ENCODE data around the gene AP3D1. TPM values are rescaled to one million over a fixed set of nuclear protein-coding genes. Genes with fewer than 3 reads are reported as not detected.

The AP3D1 gene
- total and polyA plus RNA-seq, 10 donors: 32.8 to 112 (median 96.2) TPM

DNA sequence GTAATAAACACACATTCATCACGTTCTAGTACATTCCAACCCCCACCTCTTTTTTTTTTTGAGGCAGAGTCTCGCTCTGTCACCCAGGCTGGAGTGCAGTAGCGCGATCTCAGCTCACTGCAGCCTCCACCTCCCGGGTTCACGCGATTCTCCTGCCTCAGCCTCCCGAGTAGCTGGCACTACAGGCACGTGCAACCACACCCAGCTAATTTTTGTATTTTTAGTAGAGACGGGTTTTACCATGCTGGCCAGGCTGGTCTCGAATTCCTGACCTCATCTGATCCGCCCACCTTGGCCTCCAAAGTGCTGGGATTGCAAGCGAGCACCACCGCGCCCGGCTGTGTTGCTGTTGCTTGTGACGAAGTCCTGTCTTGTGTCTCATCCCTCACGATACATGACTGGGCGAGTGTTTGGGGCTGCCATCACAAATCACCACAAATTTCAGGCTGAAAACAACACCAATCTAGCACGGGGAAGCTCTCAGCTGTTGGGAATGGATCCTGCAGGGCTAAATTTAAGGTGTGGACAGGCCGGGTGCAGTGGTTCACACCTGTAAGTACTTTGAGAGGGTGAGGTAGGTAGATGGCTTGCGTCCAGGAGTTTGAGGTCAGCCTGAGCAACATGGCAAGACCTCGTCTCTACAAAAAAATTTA lies 70.9 kb downstream of the AP3D1 start:
- Histone ChIP-seq H3K4me1 (peaks cover 18 to 97% (median 60%) of the 10 kb centered on the region in 6 donors), H3K9me3 (no peaks in the 10 kb centered on the region), H3K27me3 (replicated peaks in 1 of 7) (no peaks in the 10 kb centered on the region), H3K27ac (peak overlapping the region in 5 of 8 donors; percentile 20 to 98 (median 95)), H3K4me3 (peak overlapping the region in 1 of 8 donors; percentile 93), H3K36me3 (peaks cover 3 to 91% (median 60%) of the 10 kb centered on the region in 6 donors)
- no peak for DNase-seq
- 79 to 84% (median 83%) methylated on average over 23 of the region's 23 CpGs for WGBS, 5 donors
- intact Hi-C loops (cut with DNase I; ENCODE audit: low total_unique reads): no loop called here
- TF ChIP-seq POLR2AphosphoS5 (IDR thresholded peaks at IDR 0.05) (no peak), POLR2A (IDR thresholded peaks at IDR 0.05) (no peak)
- TF ChIP-seq, protein P1, sequence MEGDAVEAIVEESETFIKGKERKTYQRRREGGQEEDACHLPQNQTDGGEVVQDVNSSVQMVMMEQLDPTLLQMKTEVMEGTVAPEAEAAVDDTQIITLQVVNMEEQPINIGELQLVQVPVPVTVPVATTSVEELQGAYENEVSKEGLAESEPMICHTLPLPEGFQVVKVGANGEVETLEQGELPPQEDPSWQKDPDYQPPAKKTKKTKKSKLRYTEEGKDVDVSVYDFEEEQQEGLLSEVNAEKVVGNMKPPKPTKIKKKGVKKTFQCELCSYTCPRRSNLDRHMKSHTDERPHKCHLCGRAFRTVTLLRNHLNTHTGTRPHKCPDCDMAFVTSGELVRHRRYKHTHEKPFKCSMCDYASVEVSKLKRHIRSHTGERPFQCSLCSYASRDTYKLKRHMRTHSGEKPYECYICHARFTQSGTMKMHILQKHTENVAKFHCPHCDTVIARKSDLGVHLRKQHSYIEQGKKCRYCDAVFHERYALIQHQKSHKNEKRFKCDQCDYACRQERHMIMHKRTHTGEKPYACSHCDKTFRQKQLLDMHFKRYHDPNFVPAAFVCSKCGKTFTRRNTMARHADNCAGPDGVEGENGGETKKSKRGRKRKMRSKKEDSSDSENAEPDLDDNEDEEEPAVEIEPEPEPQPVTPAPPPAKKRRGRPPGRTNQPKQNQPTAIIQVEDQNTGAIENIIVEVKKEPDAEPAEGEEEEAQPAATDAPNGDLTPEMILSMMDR (IDR thresholded peaks at IDR 0.05 in 8 of 11, conservative IDR thresholded peaks at IDR 0.05 in 3 of 11): no peak

DNA sequence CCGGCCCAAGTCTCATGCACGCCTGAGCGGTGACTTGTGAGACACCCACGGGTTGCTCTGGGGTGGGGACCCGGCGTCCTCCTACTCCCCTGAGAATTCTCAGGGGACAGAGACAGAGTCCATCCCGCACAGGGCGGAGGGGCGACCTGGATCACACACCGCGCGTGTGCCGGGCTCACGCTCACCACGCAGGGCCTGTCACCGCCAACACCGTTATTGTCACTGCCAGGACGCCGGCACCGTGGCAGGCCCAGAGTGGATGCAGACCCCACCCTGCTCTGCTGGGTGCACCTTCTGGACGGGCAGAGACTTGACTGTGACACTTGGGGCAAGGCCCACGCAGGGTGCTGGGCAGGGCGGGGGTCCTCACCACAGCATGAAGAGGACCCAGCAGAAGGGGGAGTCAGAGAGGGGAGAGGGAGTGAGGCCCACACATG lies 71.5 kb downstream of the AP3D1 start:
- 63 to 89% (median 85%) methylated on average over 7 to 23 of the region's 23 CpGs for WGBS, 5 donors
- DNase-seq: no peak
- TF ChIP-seq POLR2AphosphoS5 (IDR thresholded peaks at IDR 0.05) (peak in 2 of 3 donors; percentile 31 to 70), POLR2A (IDR thresholded peaks at IDR 0.05) (no peak)
- TF ChIP-seq, protein P1 (IDR thresholded peaks at IDR 0.05 in 8 of 11, conservative IDR thresholded peaks at IDR 0.05 in 3 of 11): no peak
- Histone ChIP-seq H3K36me3 (peaks cover 3 to 95% (median 66%) of the 10 kb centered on the region in 6 donors), H3K27me3 (replicated peaks in 1 of 7) (no peaks in the 10 kb centered on the region), H3K27ac (peak overlapping the region in 4 of 8 donors; percentile 3 to 98 (median 94)), H3K4me1 (peaks cover 18 to 97% (median 62%) of the 10 kb centered on the region in 6 donors), H3K4me3 (peak overlapping the region in 1 of 8 donors; percentile 93), H3K9me3 (no peaks in the 10 kb centered on the region)
- intact Hi-C loops (cut with DNase I; ENCODE audit: low total_unique reads): no loop called here

DNA sequence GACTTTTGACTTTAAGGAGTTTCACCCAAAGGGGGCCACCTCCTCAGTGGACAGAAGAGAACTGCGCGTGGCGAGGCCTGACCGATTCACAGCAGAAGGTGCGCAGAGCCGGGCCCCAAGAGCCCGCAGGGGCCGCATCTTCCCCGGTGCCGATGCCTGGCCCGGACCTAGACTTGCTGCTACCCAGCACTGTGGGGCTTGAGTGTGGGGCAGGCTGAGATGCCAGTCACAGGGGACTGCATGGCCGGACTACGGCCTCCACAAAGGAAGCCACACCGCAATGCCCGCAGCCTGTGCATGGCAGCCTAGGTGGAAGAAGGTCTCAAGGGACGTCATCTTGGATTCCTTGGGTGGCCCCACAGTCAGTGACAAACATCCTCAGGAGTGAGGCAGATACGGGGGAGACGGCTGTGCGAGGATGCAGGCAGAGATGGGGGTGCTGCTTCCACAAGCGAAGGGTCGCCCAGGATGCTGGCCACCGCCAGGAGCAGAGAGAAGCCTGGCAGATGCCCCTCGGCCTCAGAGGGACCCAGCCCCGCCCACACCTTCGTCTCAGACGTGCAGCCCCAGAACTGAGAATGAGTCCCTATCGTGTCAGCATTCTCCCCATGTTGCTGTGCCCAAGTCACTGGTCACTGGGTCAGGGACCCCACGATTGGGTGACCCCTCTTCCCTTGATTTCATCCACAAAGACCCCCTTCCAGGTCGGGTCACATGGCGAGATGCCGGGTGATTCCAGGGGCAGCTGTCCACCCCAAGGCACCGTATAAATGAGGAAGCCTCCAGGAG lies 72.1 kb downstream of the AP3D1 start:
- TF ChIP-seq POLR2A (IDR thresholded peaks at IDR 0.05) (no peak), POLR2AphosphoS5 (IDR thresholded peaks at IDR 0.05) (peak in 2 of 3 donors; percentile 11 to 62)
- TF ChIP-seq, protein P1 (IDR thresholded peaks at IDR 0.05 in 8 of 11, conservative IDR thresholded peaks at IDR 0.05 in 3 of 11): no peak
- 86 to 91% (median 89%) methylated on average over 25 to 32 of the region's 32 CpGs for WGBS, 5 donors
- Histone ChIP-seq H3K9me3 (no peaks in the 10 kb centered on the region), H3K4me1 (peaks cover 24 to 97% (median 66%) of the 10 kb centered on the region in 6 donors), H3K27ac (peak overlapping the region in 4 of 8 donors; percentile 3 to 98 (median 94)), H3K4me3 (peak overlapping the region in 1 of 8 donors; percentile 93), H3K36me3 (peaks cover 3 to 96% (median 71%) of the 10 kb centered on the region in 6 donors), H3K27me3 (replicated peaks in 1 of 7) (no peaks in the 10 kb centered on the region)
- intact Hi-C loops (cut with DNase I; ENCODE audit: low total_unique reads): no loop called here
- DNase-seq: no peak

Data from spleen (tissue), 11 donors.